IPS DF 6.9 (cell line): Measurements from ENCODE around the gene KANK2.
"Not testable (repeated sequence)": the region's sequence is repeated elsewhere in the genome, so short reads cannot be mapped to it uniquely, and the experiment has no call there.

ENCODE experiments used
- DNase-seq: peaks from one replicate; pipeline ENCODE4 v3.0.0-alpha.2; 2013; ENCODE audit warnings: low read depth, low spot score
- H3K27ac ChIP-seq: one replicate; pipeline ENCODE4 v1.5.1; 2013; ENCODE audit warnings: low read length, control low read depth
- H3K27me3 ChIP-seq: 2 replicates; pipeline ENCODE4 v1.6.1; 2013; ENCODE audit warnings: mild to moderate bottlenecking, low read length; ENCODE audit not compliant: control insufficient read depth, insufficient read depth
- H3K36me3 ChIP-seq: 2 replicates; pipeline ENCODE4 v1.6.1; 2013; ENCODE audit warnings: low read length; ENCODE audit not compliant: control insufficient read depth, insufficient read depth
- H3K4me1 ChIP-seq: 2 replicates; pipeline ENCODE4 v1.6.1; 2013; ENCODE audit warnings: low read length; ENCODE audit not compliant: control insufficient read depth, insufficient read depth
- H3K4me3 ChIP-seq: 2 replicates; pipeline ENCODE4 v1.5.1; 2013; ENCODE audit warnings: mild to moderate bottlenecking, low read length
- H3K9me3 ChIP-seq: 2 replicates; pipeline ENCODE4 v1.6.1; 2013; ENCODE audit warnings: low read length, inconsistent platforms; ENCODE audit not compliant: control insufficient read depth, insufficient read depth
- WGBS: extraction: QIAGEN DNeasy Blood & Tissue Kit; methylation state at CpG from one replicate; pipeline ENCODE4 v1.1.7; 2013; ENCODE audit warnings: mixed read lengths, missing lambda C conversion rate; ENCODE audit not compliant: insufficient read length, insufficient coverage; 5-methylcytosine and 5-hydroxymethylcytosine counted together

Gene KANK2

DNA sequence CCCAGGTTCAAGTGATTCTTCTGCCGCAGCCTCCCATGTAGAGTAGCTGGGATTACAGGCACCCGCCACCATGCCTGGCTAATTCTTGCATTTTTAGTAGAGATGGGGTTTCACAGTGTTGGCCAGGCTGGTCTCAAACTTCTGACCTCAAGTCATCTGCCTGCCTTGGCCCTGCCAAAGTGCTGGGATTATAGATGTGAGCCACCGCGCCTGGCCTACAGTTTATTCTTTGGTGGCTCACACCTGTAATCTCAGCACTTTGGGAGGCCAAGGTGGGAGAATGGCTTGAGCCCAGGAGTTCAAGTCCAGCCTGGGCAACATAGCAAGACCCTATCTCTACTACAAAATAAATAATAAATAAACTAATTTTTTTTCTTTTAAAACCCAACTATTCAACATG, 73.2 kb downstream of the KANK2 start:
- not testable (repeated sequence) for DNase-seq, H3K27ac ChIP-seq, H3K9me3 ChIP-seq, H3K27me3 ChIP-seq, H3K4me3 ChIP-seq, H3K4me1 ChIP-seq
- H3K36me3 ChIP-seq, result peaks cover 56% of the 10 kb centered on the region
- WGBS, result no CpG with 5 or more reads among the region's 4 CpGs

DNA sequence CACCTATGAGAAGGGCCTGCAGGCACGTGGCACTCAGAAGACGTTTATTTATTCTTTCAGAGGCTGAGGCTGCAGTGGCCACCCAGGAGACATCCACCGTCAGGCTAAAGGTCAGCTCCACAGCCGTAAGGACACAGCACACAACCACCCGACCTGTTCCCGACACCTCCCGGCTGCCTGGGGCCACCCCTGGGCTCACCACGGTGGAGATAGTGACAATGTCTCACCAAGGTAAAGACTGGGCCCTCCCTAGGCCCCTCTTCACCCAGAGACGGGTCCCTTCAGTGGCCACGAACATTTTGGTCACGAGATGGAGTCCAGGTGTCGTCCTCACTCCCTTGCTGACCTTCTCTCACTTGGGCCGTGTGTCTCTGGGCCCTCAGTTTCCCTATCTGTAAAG, 74.2 kb downstream of the KANK2 start:
- Histone ChIP-seq H3K4me1 (no peaks in the 10 kb centered on the region; the same call in 1 of the 2 replicates), H3K27ac (no peak overlapping the region), H3K9me3 (no peaks in the 10 kb centered on the region), H3K36me3 (peaks cover 53% of the 10 kb centered on the region), H3K4me3 (no peak overlapping the region), H3K27me3 (no peaks in the 10 kb centered on the region)
- WGBS, result no CpG with 5 or more reads among the region's 13 CpGs
- no peak for DNase-seq

DNA sequence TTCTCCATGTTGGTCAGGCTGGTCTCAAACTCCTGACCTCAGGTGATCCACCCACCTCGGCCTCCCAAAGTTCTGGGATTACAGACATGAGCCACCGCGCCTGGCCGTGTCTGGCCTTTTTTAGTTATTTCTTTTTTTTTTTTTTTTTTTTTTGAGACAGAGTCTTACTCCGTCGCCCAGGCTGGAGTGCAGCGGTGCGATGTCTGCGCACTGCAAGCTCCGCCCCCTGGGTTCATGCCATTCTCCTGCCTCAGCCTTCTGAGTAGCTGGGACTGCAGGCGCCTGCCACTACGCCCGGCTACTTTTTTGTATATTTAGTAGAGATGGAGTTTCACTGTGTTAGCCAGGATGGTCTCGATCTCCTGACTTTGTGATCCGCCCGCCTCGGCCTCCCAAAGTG, 75.4 kb downstream of the KANK2 start:
- H3K9me3 ChIP-seq, H3K4me3 ChIP-seq, H3K4me1 ChIP-seq, H3K27ac ChIP-seq, H3K27me3 ChIP-seq, DNase-seq: not testable (repeated sequence)
- WGBS, result no CpG with 5 or more reads among the region's 17 CpGs
- peaks cover 47% of the 10 kb centered on the region for H3K36me3 ChIP-seq

GRCh38 chr19:11116507-11116906, 80.8 kb downstream of the KANK2 start:
- H3K4me1 ChIP-seq, result no peaks in the 10 kb centered on the region
- H3K27ac ChIP-seq, result no peak overlapping the region
- DNase-seq, result no peak
- no peak overlapping the region for H3K4me3 ChIP-seq
- H3K9me3 ChIP-seq, result no peaks in the 10 kb centered on the region
- WGBS, result no CpG with 5 or more reads among the region's 9 CpGs
- no peaks in the 10 kb centered on the region for H3K27me3 ChIP-seq
- H3K36me3 ChIP-seq, result peaks cover 72% of the 10 kb centered on the region

DNA sequence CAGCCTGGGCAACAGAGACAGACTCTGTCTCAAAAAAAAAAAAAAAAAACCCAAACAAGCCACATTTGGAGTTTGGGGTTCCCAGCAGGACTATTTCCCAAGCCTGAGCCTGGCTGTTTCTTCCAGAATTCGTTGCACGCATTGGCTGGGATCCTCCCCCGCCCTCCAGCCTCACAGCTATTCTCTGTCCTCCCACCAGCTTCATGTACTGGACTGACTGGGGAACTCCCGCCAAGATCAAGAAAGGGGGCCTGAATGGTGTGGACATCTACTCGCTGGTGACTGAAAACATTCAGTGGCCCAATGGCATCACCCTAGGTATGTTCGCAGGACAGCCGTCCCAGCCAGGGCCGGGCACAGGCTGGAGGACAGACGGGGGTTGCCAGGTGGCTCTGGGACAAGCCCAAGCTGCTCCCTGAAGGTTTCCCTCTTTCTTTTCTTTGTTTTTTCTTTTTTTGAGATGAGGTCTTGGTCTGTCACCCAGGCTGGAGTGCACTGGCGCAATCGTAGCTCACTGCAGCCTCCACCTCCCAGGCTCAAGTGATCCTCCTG, 81.4 kb downstream of the KANK2 start:
- H3K9me3 ChIP-seq, result no peaks in the 10 kb centered on the region

DNA sequence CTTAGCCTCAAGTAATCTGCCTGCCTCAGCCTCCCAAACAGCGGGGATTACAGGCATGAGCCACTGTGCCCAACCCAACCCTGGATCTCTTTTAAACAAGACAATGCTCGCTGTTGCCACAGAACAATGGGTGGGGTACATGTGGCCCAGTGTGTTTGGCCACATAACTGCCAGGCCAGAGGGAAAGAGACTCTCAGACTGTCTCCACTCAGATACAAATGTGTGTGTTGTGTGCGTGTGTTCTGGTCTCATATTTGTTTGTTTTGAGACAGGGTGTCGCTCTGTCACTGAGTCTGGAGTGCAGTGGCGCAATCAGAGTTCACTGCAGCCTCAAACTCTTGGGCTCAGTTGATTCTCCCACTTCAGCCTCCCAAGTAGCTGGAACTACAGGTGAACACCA, 82.3 kb downstream of the KANK2 start:
- DNase-seq, result no peak
- Histone ChIP-seq H3K4me1 (no peaks in the 10 kb centered on the region), H3K36me3 (peaks cover 70% of the 10 kb centered on the region), H3K27ac (no peak overlapping the region), H3K9me3 (no peaks in the 10 kb centered on the region), H3K27me3 (no peaks in the 10 kb centered on the region), H3K4me3 (no peak overlapping the region)
- no CpG with 5 or more reads among the region's 5 CpGs for WGBS

More for the DNA sequence above, 81.4 kb downstream of the KANK2 start:
- H3K36me3 ChIP-seq, result peaks cover 74% of the 10 kb centered on the region
- H3K4me3 ChIP-seq, result no peak overlapping the region
- no CpG with 5 or more reads among the region's 11 CpGs for WGBS
- no peaks in the 10 kb centered on the region for H3K4me1 ChIP-seq
- H3K27ac ChIP-seq, result no peak overlapping the region
- no peaks in the 10 kb centered on the region for H3K27me3 ChIP-seq
- no peak for DNase-seq
